ENCODE results near the gene JPT2. TPM values are rescaled to one million over a fixed set of nuclear protein-coding genes. Genes with fewer than 3 reads are reported as not detected.

The JPT2 gene
- total and polyA plus RNA-seq, 2 experiments from 2014 or later: 43.8 to 139 TPM

GRCh38 chr16:1665829-1666228 lies 12.2 kb upstream of the JPT2 start:
- Histone ChIP-seq H3K4me2 (no peak overlapping the region), H3F3A (replicated peaks; ENCODE audit: low read depth) (no peaks in the 10 kb centered on the region), H2AFZ (no peak overlapping the region), H4K20me1 (replicated peaks; ENCODE audit: insufficient read depth) (peaks cover 4% of the 10 kb centered on the region; the same call in 1 of the 2 replicates), H3K4me1 (ENCODE audit: insufficient read depth) (no peaks in the 10 kb centered on the region), H3K27me3 (ENCODE audit: insufficient read depth) (no peaks in the 10 kb centered on the region), H3K9me2 (ENCODE audit: insufficient read depth) (no peaks in the 10 kb centered on the region), H3K27ac (ENCODE audit: low read depth) (no peak overlapping the region), H3K79me2 (replicated peaks; ENCODE audit: insufficient read depth) (no peaks in the 10 kb centered on the region), H3K4me3 (no peak overlapping the region), H3K36me3 (ENCODE audit: insufficient read depth) (peaks cover 16% of the 10 kb centered on the region)
- DNase-seq (ENCODE audit: low spot score) (no peak), ATAC-seq (no peak)
- no peak for TF ChIP-seq EZH2 (IDR thresholded peaks at IDR 0.05; ENCODE audit: low read depth, unreplicated experiment)
- TF ChIP-seq ZNF331 (CRISPR knock-in tag; IDR thresholded peaks at IDR 0.05; ENCODE audit: low read depth): no peak
- TF ChIP-seq JUNB (IDR thresholded peaks at IDR 0.05; ENCODE audit: unreplicated experiment): no peak
- Mint-ChIP-seq H3K4me1 (no peaks in the 10 kb centered on the region), H3K9me3 (no peaks in the 10 kb centered on the region; the same call in 2 of the 3 replicates), H3K36me3 (ENCODE audit: low read depth) (peaks cover 72% of the 10 kb centered on the region), H3K27me3 (ENCODE audit: insufficient read depth, low read depth, poor library complexity) (peaks cover 8% of the 10 kb centered on the region), H3K27ac (no peak overlapping the region), H3K4me3 (no peak overlapping the region)

- peaks cover 8% of the 10 kb centered on the region for H3K27me3 Mint-ChIP-seq (ENCODE audit: insufficient read depth, low read depth, poor library complexity)
- ATAC-seq: no peak
- TF ChIP-seq, protein P1, sequence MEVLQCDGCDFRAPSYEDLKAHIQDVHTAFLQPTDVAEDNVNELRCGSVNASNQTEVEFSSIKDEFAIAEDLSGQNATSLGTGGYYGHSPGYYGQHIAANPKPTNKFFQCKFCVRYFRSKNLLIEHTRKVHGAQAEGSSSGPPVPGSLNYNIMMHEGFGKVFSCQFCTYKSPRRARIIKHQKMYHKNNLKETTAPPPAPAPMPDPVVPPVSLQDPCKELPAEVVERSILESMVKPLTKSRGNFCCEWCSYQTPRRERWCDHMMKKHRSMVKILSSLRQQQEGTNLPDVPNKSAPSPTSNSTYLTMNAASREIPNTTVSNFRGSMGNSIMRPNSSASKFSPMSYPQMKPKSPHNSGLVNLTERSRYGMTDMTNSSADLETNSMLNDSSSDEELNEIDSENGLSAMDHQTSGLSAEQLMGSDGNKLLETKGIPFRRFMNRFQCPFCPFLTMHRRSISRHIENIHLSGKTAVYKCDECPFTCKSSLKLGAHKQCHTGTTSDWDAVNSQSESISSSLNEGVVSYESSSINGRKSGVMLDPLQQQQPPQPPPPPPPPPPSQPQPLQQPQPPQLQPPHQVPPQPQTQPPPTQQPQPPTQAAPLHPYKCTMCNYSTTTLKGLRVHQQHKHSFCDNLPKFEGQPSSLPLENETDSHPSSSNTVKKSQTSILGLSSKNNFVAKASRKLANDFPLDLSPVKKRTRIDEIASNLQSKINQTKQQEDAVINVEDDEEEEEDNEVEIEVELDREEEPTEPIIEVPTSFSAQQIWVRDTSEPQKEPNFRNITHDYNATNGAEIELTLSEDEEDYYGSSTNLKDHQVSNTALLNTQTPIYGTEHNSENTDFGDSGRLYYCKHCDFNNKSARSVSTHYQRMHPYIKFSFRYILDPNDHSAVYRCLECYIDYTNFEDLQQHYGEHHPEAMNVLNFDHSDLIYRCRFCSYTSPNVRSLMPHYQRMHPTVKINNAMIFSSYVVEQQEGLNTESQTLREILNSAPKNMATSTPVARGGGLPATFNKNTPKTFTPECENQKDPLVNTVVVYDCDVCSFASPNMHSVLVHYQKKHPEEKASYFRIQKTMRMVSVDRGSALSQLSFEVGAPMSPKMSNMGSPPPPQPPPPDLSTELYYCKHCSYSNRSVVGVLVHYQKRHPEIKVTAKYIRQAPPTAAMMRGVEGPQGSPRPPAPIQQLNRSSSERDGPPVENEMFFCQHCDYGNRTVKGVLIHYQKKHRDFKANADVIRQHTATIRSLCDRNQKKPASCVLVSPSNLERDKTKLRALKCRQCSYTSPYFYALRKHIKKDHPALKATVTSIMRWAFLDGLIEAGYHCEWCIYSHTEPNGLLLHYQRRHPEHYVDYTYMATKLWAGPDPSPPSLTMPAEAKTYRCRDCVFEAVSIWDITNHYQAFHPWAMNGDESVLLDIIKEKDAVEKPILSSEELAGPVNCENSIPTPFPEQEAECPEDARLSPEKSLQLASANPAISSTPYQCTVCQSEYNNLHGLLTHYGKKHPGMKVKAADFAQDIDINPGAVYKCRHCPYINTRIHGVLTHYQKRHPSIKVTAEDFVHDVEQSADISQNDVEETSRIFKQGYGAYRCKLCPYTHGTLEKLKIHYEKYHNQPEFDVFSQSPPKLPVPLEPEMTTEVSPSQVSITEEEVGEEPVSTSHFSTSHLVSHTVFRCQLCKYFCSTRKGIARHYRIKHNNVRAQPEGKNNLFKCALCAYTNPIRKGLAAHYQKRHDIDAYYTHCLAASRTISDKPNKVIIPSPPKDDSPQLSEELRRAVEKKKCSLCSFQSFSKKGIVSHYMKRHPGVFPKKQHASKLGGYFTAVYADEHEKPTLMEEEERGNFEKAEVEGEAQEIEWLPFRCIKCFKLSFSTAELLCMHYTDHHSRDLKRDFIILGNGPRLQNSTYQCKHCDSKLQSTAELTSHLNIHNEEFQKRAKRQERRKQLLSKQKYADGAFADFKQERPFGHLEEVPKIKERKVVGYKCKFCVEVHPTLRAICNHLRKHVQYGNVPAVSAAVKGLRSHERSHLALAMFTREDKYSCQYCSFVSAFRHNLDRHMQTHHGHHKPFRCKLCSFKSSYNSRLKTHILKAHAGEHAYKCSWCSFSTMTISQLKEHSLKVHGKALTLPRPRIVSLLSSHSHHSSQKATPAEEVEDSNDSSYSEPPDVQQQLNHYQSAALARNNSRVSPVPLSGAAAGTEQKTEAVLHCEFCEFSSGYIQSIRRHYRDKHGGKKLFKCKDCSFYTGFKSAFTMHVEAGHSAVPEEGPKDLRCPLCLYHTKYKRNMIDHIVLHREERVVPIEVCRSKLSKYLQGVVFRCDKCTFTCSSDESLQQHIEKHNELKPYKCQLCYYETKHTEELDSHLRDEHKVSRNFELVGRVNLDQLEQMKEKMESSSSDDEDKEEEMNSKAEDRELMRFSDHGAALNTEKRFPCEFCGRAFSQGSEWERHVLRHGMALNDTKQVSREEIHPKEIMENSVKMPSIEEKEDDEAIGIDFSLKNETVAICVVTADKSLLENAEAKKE (CRISPR knock-in tag; IDR thresholded peaks at IDR 0.05): no peak
- no peak for TF ChIP-seq CTCF (conservative IDR thresholded peaks at IDR 0.05; ENCODE audit: low read depth in 2 of 2)
- TF ChIP-seq EZH2 (IDR thresholded peaks at IDR 0.05; ENCODE audit: low read depth, unreplicated experiment): no peak
- TF ChIP-seq, protein P2, sequence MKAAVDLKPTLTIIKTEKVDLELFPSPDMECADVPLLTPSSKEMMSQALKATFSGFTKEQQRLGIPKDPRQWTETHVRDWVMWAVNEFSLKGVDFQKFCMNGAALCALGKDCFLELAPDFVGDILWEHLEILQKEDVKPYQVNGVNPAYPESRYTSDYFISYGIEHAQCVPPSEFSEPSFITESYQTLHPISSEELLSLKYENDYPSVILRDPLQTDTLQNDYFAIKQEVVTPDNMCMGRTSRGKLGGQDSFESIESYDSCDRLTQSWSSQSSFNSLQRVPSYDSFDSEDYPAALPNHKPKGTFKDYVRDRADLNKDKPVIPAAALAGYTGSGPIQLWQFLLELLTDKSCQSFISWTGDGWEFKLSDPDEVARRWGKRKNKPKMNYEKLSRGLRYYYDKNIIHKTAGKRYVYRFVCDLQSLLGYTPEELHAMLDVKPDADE (IDR thresholded peaks at IDR 0.05): no peak
- TF ChIP-seq ZNF331 (CRISPR knock-in tag; IDR thresholded peaks at IDR 0.05; ENCODE audit: low read depth): no peak
- TF ChIP-seq CREB1 (CRISPR knock-in tag; IDR thresholded peaks at IDR 0.05; ENCODE audit: low read depth): no peak
- no peak for TF ChIP-seq STAT1 (IDR thresholded peaks at IDR 0.05; ENCODE audit: unreplicated experiment)
- TF ChIP-seq NANOG (IDR thresholded peaks at IDR 0.05; ENCODE audit: borderline replicate concordance): no peak
- TF ChIP-seq ZNF114 (CRISPR knock-in tag; IDR thresholded peaks at IDR 0.05): no peak
- TF ChIP-seq POLR2AphosphoS5 (IDR thresholded peaks at IDR 0.05; ENCODE audit: low read depth): no peak
Observed at GRCh38 chr16:1666316-1666715, 11.8 kb upstream of the JPT2 start.

More at GRCh38 chr16:1666316-1666715, 11.8 kb upstream of the JPT2 start:
- Histone ChIP-seq H4K20me1 (replicated peaks; ENCODE audit: insufficient read depth) (peaks cover 4% of the 10 kb centered on the region; the same call in 1 of the 2 replicates), H3K27ac (ENCODE audit: low read depth) (no peak overlapping the region), H3K4me1 (ENCODE audit: insufficient read depth) (no peaks in the 10 kb centered on the region), H3F3A (replicated peaks; ENCODE audit: low read depth) (no peaks in the 10 kb centered on the region), H3K4me3 (no peak overlapping the region), H3K9me2 (ENCODE audit: insufficient read depth) (no peaks in the 10 kb centered on the region), H3K79me2 (replicated peaks; ENCODE audit: insufficient read depth) (no peaks in the 10 kb centered on the region), H3K36me3 (ENCODE audit: insufficient read depth) (peaks cover 16% of the 10 kb centered on the region), H2AFZ (no peak overlapping the region), H3K27me3 (ENCODE audit: insufficient read depth) (no peaks in the 10 kb centered on the region), H3K4me2 (no peak overlapping the region)
- Mint-ChIP-seq H3K36me3 (ENCODE audit: low read depth) (peaks cover 77% of the 10 kb centered on the region), H3K9me3 (no peaks in the 10 kb centered on the region; the same call in 2 of the 3 replicates), H3K4me1 (no peaks in the 10 kb centered on the region), H3K27ac (no peak overlapping the region), H3K4me3 (no peak overlapping the region)
- DNase-seq (ENCODE audit: low spot score): no peak
